Kidney (tissue), 14 donors: ENCODE results near the gene ARHGAP27. TPM values are rescaled to one million over a fixed set of nuclear protein-coding genes. Genes with fewer than 3 reads are reported as not detected.

Experiments used
- DNase-seq, 5 donors: peaks; one replicate each; pipeline ENCODE4 v3.0.0-alpha.2; 2013 to 2020
- FAIRE-seq: peaks from 2 replicates; lab custom pipeline; 2012; peaks lifted over from hg19 to GRCh38; lab: Jason Lieb, UNC
- H3K27ac ChIP-seq, 2 donors: one replicate each; pipeline ENCODE4 v1.7.0; 2013; ENCODE audit warnings: low read depth in 2 of 2, low read length in 2 of 2, inconsistent platforms in 1 of 2
- H3K27me3 ChIP-seq: one replicate; pipeline ENCODE4 v1.7.1; 2013; ENCODE audit warnings: low read length, inconsistent platforms; ENCODE audit not compliant: control insufficient read depth, insufficient read depth
- H3K36me3 ChIP-seq, 3 donors: one replicate each; pipeline versions ENCODE4 v1.7.0 to v1.7.1; 2013; ENCODE audit warnings: low read length in 3 of 3, control low read depth in 1 of 3, inconsistent platforms in 1 of 3; ENCODE audit not compliant: insufficient read depth in 3 of 3, control insufficient read depth in 2 of 3
- H3K4me1 ChIP-seq, 3 donors: one replicate each; pipeline versions ENCODE4 v1.7.0 to v1.7.1; 2013; ENCODE audit warnings: low read length in 3 of 3, inconsistent platforms in 1 of 3, low read depth in 1 of 3; ENCODE audit not compliant: control insufficient read depth in 2 of 3, insufficient read depth in 2 of 3
- H3K4me3 ChIP-seq, 3 donors: one replicate each; pipeline versions ENCODE4 v1.7.0 to v1.8.1; 2013; ENCODE audit warnings: low read length in 3 of 3, control low read depth in 1 of 3, inconsistent platforms in 1 of 3
- H3K9ac ChIP-seq, 3 donors: one replicate each; pipeline versions ENCODE4 v1.7.0 to v1.7.1; 2013; ENCODE audit warnings: low read length in 3 of 3, control low read depth in 1 of 3, inconsistent platforms in 1 of 3
- H3K9me3 ChIP-seq, 3 donors: one replicate each; pipeline versions ENCODE4 v1.7.0 to v1.7.1; 2013; ENCODE audit warnings: low read length in 3 of 3, control low read depth in 1 of 3, inconsistent platforms in 1 of 3; ENCODE audit not compliant: control insufficient read depth in 2 of 3, insufficient read depth in 1 of 3
- CTCF ChIP-seq: IDR thresholded peaks from 3 replicates; pipeline ENCODE4 v1.5.1; 2012; ENCODE audit warnings: mild to moderate bottlenecking, moderate library complexity, borderline replicate concordance; ENCODE audit not compliant: insufficient read depth; ENCODE audit errors: extremely low read depth
- intact Hi-C: fragments of 100-400 bp; cut with DNase I; formaldehyde crosslinking; loops from one replicate; pipeline ENCODE4 v1.11.1; 2022
- polyA plus RNA-seq: library from polyadenylated mRNA; stranded (reverse); fragments of 350-450 nt; fragmentation: Illumina TruSeq; extraction: RNeasy Lipid Tissue Mini Kit (QIAGEN cat#74804); gene quantifications from one replicate; pipeline ENCODE4 v1.2.3, GENCODE V29; 2014; ENCODE audit warnings: low read depth, low replicate concordance; ENCODE audit not compliant: insufficient read depth
- total RNA-seq: library from RNA; stranded (reverse); fragmentation: NEBNext Ultra II Directional; extraction: Animal tissue kit (Norgen Biotek cat#: 25700); gene quantifications from one replicate; pipeline ENCODE4 v1.2.1, GENCODE V29; 2021
- donor health status: control.
- donor health status: control.
- donor health status: control.
- donor health status: control.
- donor health status: control.
- donor health status: DM: yes; HTN: yes; CAD: no.
- donor health status: Normal renal cell carcinoma (clear cell type).

Gene ARHGAP27
- total and polyA plus RNA-seq, 2 donors from 2014 or later, result 13.3 to 57.2 TPM

GRCh38 chr17:45398800-45399199 is 33.9 kb downstream of the ARHGAP27 start:
- Histone ChIP-seq H3K27me3 (no peaks in the 10 kb centered on the region), H3K36me3 (peaks cover 0 to 12% (median 3%) of the 10 kb centered on the region in 3 donors), H3K4me3 (no peak overlapping the region), H3K9me3 (no peaks in the 10 kb centered on the region), H3K4me1 (peaks cover 0 to 7% (median 0%) of the 10 kb centered on the region in 3 donors), H3K27ac (no peak overlapping the region), H3K9ac (no peak overlapping the region)
- intact Hi-C loops, result no loop called here
- no peak for TF ChIP-seq CTCF
- DNase-seq (no peak), FAIRE-seq (no peak)

- Histone ChIP-seq H3K9me3 (no peaks in the 10 kb centered on the region), H3K36me3 (peaks cover 0 to 8% (median 3%) of the 10 kb centered on the region in 3 donors), H3K27me3 (no peaks in the 10 kb centered on the region), H3K9ac (no peak overlapping the region), H3K4me1 (peaks cover 0 to 7% (median 0%) of the 10 kb centered on the region in 3 donors), H3K27ac (no peak overlapping the region), H3K4me3 (no peak overlapping the region)
- intact Hi-C loops, result no loop called here
- no peak for TF ChIP-seq CTCF
- FAIRE-seq, result no peak
- DNase-seq, result no peak
These were observed 34.9 kb downstream of the ARHGAP27 start for GRCh38 chr17:45397796-45398195.

- intact Hi-C loops, result no loop called here
- H3K4me3 ChIP-seq, result no peak overlapping the region
- DNase-seq (no peak), FAIRE-seq (no peak)
- H3K9ac ChIP-seq, result no peak overlapping the region
- no peaks in the 10 kb centered on the region for H3K9me3 ChIP-seq
- no peak for TF ChIP-seq CTCF
- no peaks in the 10 kb centered on the region for H3K27me3 ChIP-seq
- peaks cover 0 to 7% (median 3%) of the 10 kb centered on the region in 3 donors for H3K36me3 ChIP-seq
- H3K27ac ChIP-seq, result no peak overlapping the region
- peaks cover 0 to 7% (median 0%) of the 10 kb centered on the region in 3 donors for H3K4me1 ChIP-seq
These were observed 36.0 kb downstream of the ARHGAP27 start for GRCh38 chr17:45396496-45397205.
